RWPE2 (cell line): Measurements from ENCODE around the gene ACIN1.
A peak's percentile ranks its signal among the peaks of the same experiment; 100 is the strongest.

Experiments
- ATAC-seq: fragments of 200-7000 bp; cut with Tn5 transposase; 3 replicates; pipeline ENCODE4 v1.9.1; 2021; ENCODE audit warnings: low read depth
- DNase-seq: peaks from one replicate; pipeline ENCODE4 v3.0.0-alpha.2; 2020; ENCODE audit warnings: low spot score
- H3K27ac ChIP-seq: fragments of 450-650 bp; 2 replicates; pipeline ENCODE4 v1.5.1; 2017; ENCODE audit warnings: mild to moderate bottlenecking; ENCODE audit not compliant: poor library complexity, severe bottlenecking
- H3K27me3 ChIP-seq: fragments of 250-450 bp; sonication (Bioruptor Pico); 2 replicates; pipeline ENCODE4 v1.5.1; 2021; ENCODE audit warnings: mild to moderate bottlenecking, moderate library complexity; ENCODE audit not compliant: insufficient read depth, poor library complexity, severe bottlenecking
- H3K36me3 ChIP-seq: fragments of 250-450 bp; sonication (Bioruptor Pico); 2 replicates; pipeline ENCODE4 v1.5.1; 2020; ENCODE audit warnings: low read depth, mild to moderate bottlenecking, moderate library complexity
- H3K4me1 ChIP-seq: fragments of 250-450 bp; sonication (Bioruptor Pico); 2 replicates; pipeline ENCODE4 v1.5.1; 2021; ENCODE audit warnings: mild to moderate bottlenecking, moderate library complexity; ENCODE audit not compliant: insufficient read depth, poor library complexity, severe bottlenecking
- H3K4me3 ChIP-seq: fragments of 250-450 bp; sonication (Bioruptor Pico); 2 replicates; pipeline ENCODE4 v1.5.1; 2021; ENCODE audit warnings: mild to moderate bottlenecking, moderate library complexity; ENCODE audit not compliant: severe bottlenecking
- H3K9me3 ChIP-seq: fragments of 250-450 bp; sonication (Bioruptor Pico); 2 replicates; pipeline ENCODE4 v1.5.1; 2021; ENCODE audit warnings: mild to moderate bottlenecking, moderate library complexity; ENCODE audit not compliant: severe bottlenecking
- CTCF ChIP-seq: fragments of 450-650 bp; IDR thresholded peaks from one replicate; pipeline ENCODE4 v1.5.1; 2017; ENCODE audit warnings: mild to moderate bottlenecking, moderate library complexity; ENCODE audit not compliant: poor library complexity, severe bottlenecking

The ACIN1 gene

GRCh38 chr14:23042162-23042965 is 52.6 kb downstream of the ACIN1 start, which contains the start of gene PSMB11:
Gene PSMB11, plus strand, starts transcription at chr14:23042212. Its CDS starts 14 bp downstream, at chr14:23042226.
- Histone ChIP-seq H3K27ac (no peak within 1 kb of the TSS), H3K27me3 (no peaks in the 10 kb centered on the region), H3K4me1 (no peaks in the 10 kb centered on the region), H3K9me3 (no peaks in the 10 kb centered on the region), H3K36me3 (no peaks in the 10 kb centered on the region), H3K4me3 (no peak within 1 kb of the TSS)
- ATAC-seq (no peak), DNase-seq (no peak)
- TF ChIP-seq CTCF = no peak

GRCh38 chr14:23041729-23042128 is 53.2 kb downstream of the ACIN1 start:
- no peak for TF ChIP-seq CTCF
- Histone ChIP-seq H3K27ac (no peak overlapping the region), H3K27me3 (no peaks in the 10 kb centered on the region), H3K9me3 (no peaks in the 10 kb centered on the region), H3K36me3 (no peaks in the 10 kb centered on the region), H3K4me3 (no peak overlapping the region), H3K4me1 (no peaks in the 10 kb centered on the region)
- DNase-seq (no peak), ATAC-seq (peak; percentile 75)

- ATAC-seq (no peak), DNase-seq (no peak)
- Histone ChIP-seq H3K4me3 (no peak overlapping the region), H3K27me3 (no peaks in the 10 kb centered on the region), H3K4me1 (peaks cover 4% of the 10 kb centered on the region), H3K36me3 (no peaks in the 10 kb centered on the region), H3K9me3 (no peaks in the 10 kb centered on the region), H3K27ac (no peak overlapping the region)
- no peak for TF ChIP-seq CTCF
Measured at GRCh38 chr14:23040100-23040499, 54.8 kb downstream of the ACIN1 start.

GRCh38 chr14:23035303-23036144 is 59.4 kb downstream of the ACIN1 start:
- Histone ChIP-seq H3K9me3 (no peaks in the 10 kb centered on the region), H3K27me3 (no peaks in the 10 kb centered on the region), H3K4me3 (peak overlapping the region; percentile 62), H3K4me1 (peaks cover 9% of the 10 kb centered on the region), H3K36me3 (peaks cover 33% of the 10 kb centered on the region), H3K27ac (peak overlapping the region; percentile 67)
- ATAC-seq (no peak), DNase-seq (no peak)
- no peak for TF ChIP-seq CTCF
